Adrenal gland (tissue), 5 donors: ENCODE measurements around the gene STX8.

Experiments
- CTCF ChIP-seq, 6 experiments: fragments of 450-650 bp in 4 of 6; fragments of 200-600 bp in 2 of 6; sonication (generic) in 1 of 6; IDR thresholded peaks; 1 replicate in 5 of 6; 2 replicates in 1 of 6; pipeline versions ENCODE4 v1.5.1 to v1.8.0; 2016 to 2021; ENCODE audit warnings: antibody characterized with exemption in 6 of 6, mild to moderate bottlenecking in 2 of 6, moderate library complexity in 1 of 6
- POLR2A ChIP-seq, 2 donors: fragments of 450-650 bp; IDR thresholded peaks; one replicate each; pipeline ENCODE4 v1.6.1; 2017; ENCODE audit warnings: antibody characterized with exemption in 2 of 2, mild to moderate bottlenecking in 2 of 2, moderate library complexity in 1 of 2
- donor health status: DM: no; HTN: no; CAD: no.

- TF ChIP-seq POLR2A (IDR thresholded peaks at IDR 0.05), result no peak
- no peak for TF ChIP-seq CTCF (IDR thresholded peaks at IDR 0.05)
These were observed 141.0 kb downstream of the STX8 start for GRCh38 chr17:9434642-9435057.
